ENCODE data around the gene TNS3. TPM values are rescaled to one million over a fixed set of nuclear protein-coding genes. Genes with fewer than 3 reads are reported as not detected.
"Not testable (repeated sequence)": the region's sequence is repeated elsewhere in the genome, so short reads cannot be mapped to it uniquely, and the experiment has no call there.

The TNS3 gene
- polyA plus RNA-seq, 6 donors from 2014 or later = 1.5 to 6.3 (median 4.8) TPM

DNA sequence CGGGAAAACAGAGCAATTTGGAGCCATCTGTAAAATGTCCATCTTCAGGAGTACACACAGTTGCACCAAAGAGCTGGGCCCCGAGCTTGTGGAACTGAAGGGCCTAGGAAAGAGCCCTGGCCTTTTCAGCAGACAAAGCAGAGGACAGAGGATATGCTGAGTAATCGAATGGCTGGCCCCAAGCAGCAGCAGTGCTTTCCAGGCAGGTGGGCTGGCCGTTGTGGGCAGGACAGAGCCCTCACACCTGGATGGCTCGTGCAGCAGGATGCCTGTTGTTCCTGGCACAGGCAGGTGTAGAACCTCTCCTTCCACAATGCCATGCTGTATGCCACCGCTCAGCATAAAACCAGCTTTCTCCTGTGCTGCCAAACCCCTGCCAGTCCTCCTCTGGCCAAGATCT lies 32.5 kb upstream of the TNS3 start:
- Mint-ChIP-seq H3K27me3 (peaks cover 0 to 4% (median 0%) of the 10 kb centered on the region in 3 donors), H3K4me3 (no peak overlapping the region), H3K4me1 (no peaks in the 10 kb centered on the region), H3K27ac (peak overlapping the region in 1 of 6 donors; percentile 32), H3K36me3 (no peaks in the 10 kb centered on the region), H3K9me3 (no peaks in the 10 kb centered on the region)
- no peak for DNase-seq
- ATAC-seq (ENCODE audit: low read depth in 2 of 2) = no peak

GRCh38 chr7:47611045-47611511 lies 29.2 kb upstream of the TNS3 start:
- Mint-ChIP-seq H3K4me1 (no peaks in the 10 kb centered on the region), H3K4me3 (no peak overlapping the region), H3K27ac (peak overlapping the region in 1 of 6 donors; percentile 71), H3K36me3 (no peaks in the 10 kb centered on the region), H3K27me3 (peaks cover 0 to 4% (median 0%) of the 10 kb centered on the region in 3 donors), H3K9me3 (no peaks in the 10 kb centered on the region)
- DNase-seq (no peak), ATAC-seq (ENCODE audit: low read depth in 2 of 2) (no peak)

DNA sequence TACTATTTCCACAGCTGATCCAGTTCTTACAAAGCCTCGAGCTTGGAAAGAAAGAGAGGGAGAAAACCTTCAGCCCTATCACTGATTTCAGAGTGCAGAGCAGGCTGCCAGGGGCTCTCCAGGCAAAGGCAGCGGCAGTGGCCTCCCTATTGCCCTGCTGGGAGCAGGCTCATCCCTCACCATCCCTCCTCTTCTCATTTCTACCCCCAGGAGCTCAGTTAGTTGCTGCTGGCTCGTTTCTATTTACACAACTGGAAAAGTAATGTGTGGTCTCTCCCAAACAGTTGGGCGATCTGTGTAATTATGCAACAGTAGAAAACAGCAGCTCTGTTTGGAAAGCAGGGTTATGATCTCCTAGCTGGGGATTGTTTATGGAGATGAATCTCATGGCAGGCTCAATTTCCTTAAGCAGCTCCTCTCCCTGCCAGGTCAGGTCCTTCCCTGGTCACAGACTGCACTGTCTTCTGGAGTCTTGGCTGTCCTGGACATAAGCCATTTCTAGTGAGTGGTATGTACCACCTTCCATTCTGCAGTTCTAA lies 28.7 kb upstream of the TNS3 start:
- no peaks in the 10 kb centered on the region for H3K9me3 Mint-ChIP-seq
- ATAC-seq (ENCODE audit: low read depth in 2 of 2) (no peak), DNase-seq (no peak)
- H3K36me3 Mint-ChIP-seq = no peaks in the 10 kb centered on the region
- no peaks in the 10 kb centered on the region for H3K4me1 Mint-ChIP-seq
- H3K27ac Mint-ChIP-seq = peak overlapping the region in 2 of 6 donors; percentile 71 to 84
- H3K27me3 Mint-ChIP-seq = peaks cover 0 to 4% (median 0%) of the 10 kb centered on the region in 3 donors
- no peak overlapping the region for H3K4me3 Mint-ChIP-seq

GRCh38 chr7:47609803-47610452 lies 28.0 kb upstream of the TNS3 start:
- no peak for ATAC-seq (ENCODE audit: low read depth in 2 of 2)
- no peak overlapping the region for H3K4me3 Mint-ChIP-seq
- no peak for DNase-seq
- no peaks in the 10 kb centered on the region for H3K36me3 Mint-ChIP-seq
- H3K27ac Mint-ChIP-seq = peak overlapping the region in 1 of 6 donors; percentile 38
- no peaks in the 10 kb centered on the region for H3K9me3 Mint-ChIP-seq
- peaks cover 0 to 4% (median 0%) of the 10 kb centered on the region in 3 donors for H3K27me3 Mint-ChIP-seq
- H3K4me1 Mint-ChIP-seq = peaks cover 0 to 2% (median 0%) of the 10 kb centered on the region in 3 donors

- not testable (repeated sequence) for ATAC-seq (ENCODE audit: low read depth in 2 of 2); H3K27me3 Mint-ChIP-seq; DNase-seq; H3K4me3 Mint-ChIP-seq; H3K9me3 Mint-ChIP-seq; H3K36me3 Mint-ChIP-seq
- peaks cover 13 to 27% (median 14%) of the 10 kb centered on the region in 3 donors for H3K4me1 Mint-ChIP-seq
- H3K27ac Mint-ChIP-seq = peak overlapping the region in 1 of 6 donors; percentile 24
Measured at GRCh38 chr7:47606593-47607046, 24.7 kb upstream of the TNS3 start.

DNA sequence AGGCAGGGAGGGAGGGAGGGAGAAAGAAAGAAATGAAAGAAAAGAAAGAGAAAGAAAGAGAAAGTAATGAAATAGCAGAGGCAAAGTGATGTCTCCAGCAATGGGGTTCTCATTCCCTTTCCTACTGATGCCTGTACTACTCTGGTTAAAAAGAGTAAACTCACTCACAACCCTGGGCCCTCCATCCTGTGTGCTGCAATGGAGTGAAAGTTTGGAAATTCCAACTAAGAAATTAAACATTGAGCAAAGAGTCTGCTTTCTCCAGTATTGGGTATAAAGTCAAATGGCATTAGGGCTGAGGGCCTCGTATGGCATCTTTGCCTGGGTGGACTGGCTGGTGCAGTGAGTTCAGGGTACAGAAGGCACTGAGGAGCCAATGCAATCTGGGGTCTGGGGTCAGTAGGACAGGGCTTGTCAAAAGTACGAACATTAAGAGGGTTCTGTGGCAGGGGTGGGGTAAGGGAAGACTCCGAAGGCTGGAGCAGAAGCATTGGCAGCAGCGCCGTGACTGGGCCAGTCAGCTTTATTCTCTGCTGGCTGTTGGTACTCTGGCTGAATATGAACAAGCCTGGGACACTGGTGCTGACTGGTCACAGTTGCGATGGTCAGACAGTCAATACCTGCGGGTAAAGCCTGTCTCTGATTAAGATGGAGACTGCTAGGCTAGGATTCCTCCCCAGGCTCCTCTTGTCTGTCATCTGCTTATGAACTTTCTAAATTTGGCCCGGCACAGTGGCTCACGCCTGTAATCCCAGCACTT lies 24.1 kb upstream of the TNS3 start:
- H3K4me3 Mint-ChIP-seq = no peak overlapping the region
- no peak for DNase-seq
- ATAC-seq (ENCODE audit: low read depth in 2 of 2) = no peak
- no peaks in the 10 kb centered on the region for H3K36me3 Mint-ChIP-seq
- H3K4me1 Mint-ChIP-seq = peaks cover 19 to 33% (median 21%) of the 10 kb centered on the region in 3 donors
- H3K27ac Mint-ChIP-seq = peak overlapping the region in 1 of 6 donors; percentile 47
- H3K27me3 Mint-ChIP-seq = no peaks in the 10 kb centered on the region
- no peaks in the 10 kb centered on the region for H3K9me3 Mint-ChIP-seq

DNA sequence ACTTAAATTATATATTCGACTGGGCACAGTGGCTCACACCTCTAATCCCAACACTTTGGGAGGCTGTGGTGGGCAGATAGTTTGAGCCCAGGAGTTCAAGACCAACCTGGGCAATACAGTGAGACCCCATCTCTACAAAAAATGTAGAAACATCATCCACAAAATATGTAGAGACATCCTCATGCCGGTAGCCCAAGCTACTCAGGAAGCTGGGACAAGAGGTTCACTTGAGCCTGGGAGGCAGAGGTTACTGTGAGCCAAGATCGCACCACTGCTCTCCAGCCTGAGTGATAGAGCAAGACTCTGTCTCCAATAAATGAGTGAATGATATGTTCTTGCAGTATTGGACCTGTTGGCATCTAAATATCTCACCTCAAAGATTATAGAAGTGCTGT lies 22.6 kb upstream of the TNS3 start:
- no peak overlapping the region for H3K4me3 Mint-ChIP-seq
- H3K27ac Mint-ChIP-seq = peak overlapping the region in 1 of 6 donors; percentile 72
- no peaks in the 10 kb centered on the region for H3K36me3 Mint-ChIP-seq

GRCh38 chr7:47603514-47604255 lies 21.8 kb upstream of the TNS3 start:
- not testable (repeated sequence) for H3K27ac Mint-ChIP-seq; DNase-seq; H3K9me3 Mint-ChIP-seq; H3K27me3 Mint-ChIP-seq; H3K36me3 Mint-ChIP-seq; ATAC-seq (ENCODE audit: low read depth in 2 of 2)
- peaks cover 35 to 49% (median 39%) of the 10 kb centered on the region in 3 donors for H3K4me1 Mint-ChIP-seq
- peak overlapping the region in 3 of 8 donors; percentile 37 to 73 (median 48) for H3K4me3 Mint-ChIP-seq

More for the DNA sequence above, 22.6 kb upstream of the TNS3 start:
- no peaks in the 10 kb centered on the region for H3K27me3 Mint-ChIP-seq
- ATAC-seq (ENCODE audit: low read depth in 2 of 2) = no peak
- H3K9me3 Mint-ChIP-seq = no peaks in the 10 kb centered on the region
- peaks cover 33 to 48% (median 35%) of the 10 kb centered on the region in 3 donors for H3K4me1 Mint-ChIP-seq
- DNase-seq = no peak

GRCh38 chr7:47602272-47603004 lies 20.5 kb upstream of the TNS3 start:
- Mint-ChIP-seq H3K4me3 (peak overlapping the region in 4 of 8 donors; percentile 10 to 57 (median 50)), H3K36me3 (peaks cover 0 to 12% of the 10 kb centered on the region in 2 donors), H3K27me3 (no peaks in the 10 kb centered on the region), H3K27ac (peak overlapping the region in 4 of 6 donors; percentile 59 to 95 (median 73)), H3K4me1 (peaks cover 35 to 49% (median 39%) of the 10 kb centered on the region in 3 donors), H3K9me3 (peaks cover 0 to 13% (median 7%) of the 10 kb centered on the region in 7 donors)
- no peak for ATAC-seq (ENCODE audit: low read depth in 2 of 2)
- DNase-seq = no peak

DNA sequence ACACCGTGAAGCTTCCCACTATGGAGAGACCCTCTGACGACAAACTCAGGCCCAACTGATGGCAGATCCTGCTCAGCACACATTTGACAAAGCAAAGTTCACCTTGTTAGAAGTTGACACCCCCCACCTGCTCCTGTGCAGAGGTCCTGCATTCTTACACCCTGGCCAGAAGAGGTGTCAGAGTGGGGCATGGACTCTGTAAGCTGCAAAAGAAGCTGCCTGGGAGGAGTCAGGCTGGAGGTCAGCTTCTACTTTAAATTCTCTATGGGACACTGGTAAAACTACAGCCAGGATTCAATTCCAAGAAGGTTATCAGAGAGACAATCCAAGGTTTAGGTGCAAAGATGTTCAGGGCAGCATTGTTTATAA lies 20.0 kb upstream of the TNS3 start:
- H3K36me3 Mint-ChIP-seq = peaks cover 0 to 18% of the 10 kb centered on the region in 2 donors
- no peaks in the 10 kb centered on the region for H3K27me3 Mint-ChIP-seq
- H3K27ac Mint-ChIP-seq = peak overlapping the region in 5 of 6 donors; percentile 45 to 95 (median 59)
- ATAC-seq (ENCODE audit: low read depth in 2 of 2) = no peak
- peaks cover 35 to 49% (median 39%) of the 10 kb centered on the region in 3 donors for H3K4me1 Mint-ChIP-seq
- DNase-seq = no peak
- peaks cover 0 to 18% (median 13%) of the 10 kb centered on the region in 7 donors for H3K9me3 Mint-ChIP-seq
- peak overlapping the region in 5 of 8 donors; percentile 57 to 89 (median 78) for H3K4me3 Mint-ChIP-seq

DNA sequence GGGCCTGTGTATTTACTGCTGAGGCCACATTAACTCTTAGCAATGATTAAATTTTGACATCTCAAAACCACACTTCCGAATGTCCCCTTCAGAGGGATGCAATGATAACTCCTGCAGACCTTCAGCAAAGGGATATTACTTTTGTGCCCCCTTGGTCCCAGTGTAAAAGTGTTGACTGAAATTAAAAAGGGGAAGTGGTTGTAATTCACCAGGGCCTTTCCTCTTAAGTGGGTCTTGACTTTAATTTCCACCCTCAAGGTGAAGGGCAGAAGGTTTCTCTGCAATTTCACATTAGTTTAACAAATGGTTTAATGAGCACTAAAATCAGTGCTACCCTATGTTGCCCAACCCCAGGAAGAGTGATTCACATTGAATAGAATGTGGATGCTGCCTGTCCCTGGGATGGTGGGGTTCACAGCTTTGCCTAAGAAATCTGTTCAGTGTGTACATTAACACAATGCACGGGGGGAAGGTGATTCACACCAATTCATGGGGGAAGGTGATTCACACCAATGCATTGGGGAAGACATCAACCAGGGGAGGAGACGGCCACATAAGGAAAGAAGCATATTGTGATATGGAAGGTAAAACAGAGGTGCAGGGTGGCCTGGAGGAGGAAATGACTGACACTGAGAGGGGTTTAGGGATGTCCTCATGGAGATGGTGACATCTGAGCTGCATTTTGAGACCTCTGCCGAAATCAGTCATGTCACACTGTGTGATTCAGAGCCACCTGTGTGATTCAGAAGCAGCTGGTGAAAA lies 19.4 kb upstream of the TNS3 start:
- peaks cover 0 to 21% (median 18%) of the 10 kb centered on the region in 7 donors for H3K9me3 Mint-ChIP-seq
- peaks cover 35 to 49% (median 39%) of the 10 kb centered on the region in 3 donors for H3K4me1 Mint-ChIP-seq
- H3K27ac Mint-ChIP-seq = peak overlapping the region; percentile 45 to 95 (median 64)
- ATAC-seq (ENCODE audit: low read depth in 2 of 2) (peak; percentile 80), DNase-seq (peak; percentile 55)
- no peaks in the 10 kb centered on the region for H3K27me3 Mint-ChIP-seq
- H3K36me3 Mint-ChIP-seq = peaks cover 0 to 18% of the 10 kb centered on the region in 2 donors
- H3K4me3 Mint-ChIP-seq = peak overlapping the region; percentile 10 to 89 (median 76)

All from naive B cell (primary cell).